HL-60 (cell line): ENCODE data around the gene C5orf58.

Experiments used
- DNase-seq, 2 experiments: peaks; one replicate each; pipeline ENCODE4 v3.0.0-alpha.2; 2010 to 2020; ENCODE audit warnings: low read depth in 1 of 2, low spot score in 1 of 2
- H3K27ac ChIP-seq: fragments of 250-450 bp; sonication (Bioruptor Pico); replicated peaks from 2 replicates; pipeline ENCODE4 v1.5.1; 2020; ENCODE audit warnings: mild to moderate bottlenecking, moderate library complexity
- H3K27me3 ChIP-seq: fragments of 250-450 bp; sonication (Bioruptor Pico); 2 replicates; pipeline ENCODE4 v1.5.1; 2021; ENCODE audit warnings: mild to moderate bottlenecking, moderate library complexity; ENCODE audit not compliant: insufficient read depth, poor library complexity, severe bottlenecking
- H3K4me3 ChIP-seq: replicated peaks from 2 replicates; pipeline ENCODE4 v1.5.1; 2011; ENCODE audit warnings: mild to moderate bottlenecking, control low read depth, low read length; ENCODE audit not compliant: insufficient read depth
- GABPA ChIP-seq: IDR thresholded peaks from 2 replicates; pipeline ENCODE4 v1.6.1; 2012; ENCODE audit warnings: low read depth
- POLR2AphosphoS5 ChIP-seq: IDR thresholded peaks from 2 replicates; pipeline ENCODE4 v1.6.1; 2012; ENCODE audit warnings: low read depth
- SPI1 ChIP-seq: IDR thresholded peaks from 2 replicates; pipeline ENCODE4 v1.6.1; 2012; ENCODE audit warnings: low read depth, mild to moderate bottlenecking, borderline replicate concordance
- TF ChIP-seq, protein P1 (sequence below): IDR thresholded peaks from one replicate; pipeline ENCODE4 v1.5.1; 2011; ENCODE audit warnings: low read length, control low read depth, inconsistent platforms; ENCODE audit not compliant: insufficient read depth
- TF ChIP-seq, protein P2 (sequence below): IDR thresholded peaks from 2 replicates; pipeline ENCODE4 v1.6.1; 2012; ENCODE audit warnings: low read depth; ENCODE audit not compliant: insufficient replicate concordance

Gene C5orf58

DNA sequence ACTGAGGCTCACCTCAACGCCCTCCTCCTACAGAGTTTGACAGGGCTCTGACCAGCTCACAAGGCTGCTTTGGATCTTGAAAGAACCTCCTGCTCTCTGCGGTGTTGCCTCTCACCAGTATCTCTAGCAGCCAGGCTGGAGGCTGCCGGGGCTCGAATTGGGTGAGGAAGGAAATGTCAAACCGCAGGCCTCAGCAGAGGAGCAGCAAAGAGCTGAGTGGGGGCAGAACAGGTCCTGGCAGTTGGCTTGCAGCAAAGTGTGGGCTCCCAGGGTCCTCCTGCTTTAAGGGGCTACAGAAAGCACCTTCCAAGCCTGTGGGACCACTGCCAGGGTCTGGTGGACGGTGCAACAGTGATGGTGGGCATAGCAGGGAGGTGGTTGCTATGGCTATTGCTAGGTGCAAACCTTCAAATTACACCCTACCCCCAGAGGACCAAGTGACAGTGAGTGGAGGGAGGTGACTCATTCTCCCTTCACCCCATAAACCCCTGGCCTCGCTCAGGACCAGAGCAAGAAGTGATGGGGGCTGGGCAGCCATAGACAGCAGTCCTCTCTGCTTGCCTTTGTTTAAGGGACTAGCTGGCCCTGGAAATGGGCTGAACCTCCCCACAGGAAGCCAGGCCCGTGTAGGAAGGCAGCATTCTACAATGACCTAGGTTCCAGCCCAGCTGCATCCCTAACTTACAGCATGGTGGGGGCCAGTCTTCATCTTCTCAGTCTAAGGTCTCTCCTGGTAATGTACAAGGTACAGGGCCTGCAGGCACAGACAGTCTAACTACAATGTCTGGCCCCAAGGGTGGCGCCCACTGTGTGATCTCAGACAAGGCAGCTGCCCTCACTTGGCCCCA, 46.0 kb downstream of the C5orf58 start:
- DNase-seq, result peak in 1 of 2 experiments; percentile 98
- Histone ChIP-seq H3K27me3 (no peaks in the 10 kb centered on the region), H3K4me3 (no peak overlapping the region), H3K27ac (peak overlapping the region; percentile 85)
- TF ChIP-seq, protein P1, sequence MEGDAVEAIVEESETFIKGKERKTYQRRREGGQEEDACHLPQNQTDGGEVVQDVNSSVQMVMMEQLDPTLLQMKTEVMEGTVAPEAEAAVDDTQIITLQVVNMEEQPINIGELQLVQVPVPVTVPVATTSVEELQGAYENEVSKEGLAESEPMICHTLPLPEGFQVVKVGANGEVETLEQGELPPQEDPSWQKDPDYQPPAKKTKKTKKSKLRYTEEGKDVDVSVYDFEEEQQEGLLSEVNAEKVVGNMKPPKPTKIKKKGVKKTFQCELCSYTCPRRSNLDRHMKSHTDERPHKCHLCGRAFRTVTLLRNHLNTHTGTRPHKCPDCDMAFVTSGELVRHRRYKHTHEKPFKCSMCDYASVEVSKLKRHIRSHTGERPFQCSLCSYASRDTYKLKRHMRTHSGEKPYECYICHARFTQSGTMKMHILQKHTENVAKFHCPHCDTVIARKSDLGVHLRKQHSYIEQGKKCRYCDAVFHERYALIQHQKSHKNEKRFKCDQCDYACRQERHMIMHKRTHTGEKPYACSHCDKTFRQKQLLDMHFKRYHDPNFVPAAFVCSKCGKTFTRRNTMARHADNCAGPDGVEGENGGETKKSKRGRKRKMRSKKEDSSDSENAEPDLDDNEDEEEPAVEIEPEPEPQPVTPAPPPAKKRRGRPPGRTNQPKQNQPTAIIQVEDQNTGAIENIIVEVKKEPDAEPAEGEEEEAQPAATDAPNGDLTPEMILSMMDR, result no peak
- TF ChIP-seq POLR2AphosphoS5 (peak; percentile 73), SPI1 (peak; percentile 75; the same call in 1 of the 2 replicates)

DNA sequence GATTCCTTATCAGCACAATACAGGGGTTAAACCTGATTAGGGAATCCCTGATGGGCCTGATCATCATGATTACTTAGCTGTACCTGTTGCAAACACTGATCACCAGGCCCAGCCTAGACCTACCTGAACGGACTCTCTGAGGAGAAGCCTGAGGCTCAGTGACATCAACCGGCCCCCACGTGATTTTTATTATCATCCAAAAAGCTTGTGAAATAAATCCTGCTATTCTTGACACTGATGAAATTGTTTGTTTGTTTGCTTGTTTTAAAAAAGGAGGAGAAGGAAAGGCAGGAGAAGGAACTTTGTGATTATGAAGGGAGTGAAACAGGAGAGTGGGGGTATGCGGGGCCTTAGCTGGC, 46.7 kb downstream of the C5orf58 start:
- TF ChIP-seq, protein P1, result no peak
- TF ChIP-seq GABPA (no peak), SPI1 (no peak), POLR2AphosphoS5 (no peak)
- TF ChIP-seq, protein P2, sequence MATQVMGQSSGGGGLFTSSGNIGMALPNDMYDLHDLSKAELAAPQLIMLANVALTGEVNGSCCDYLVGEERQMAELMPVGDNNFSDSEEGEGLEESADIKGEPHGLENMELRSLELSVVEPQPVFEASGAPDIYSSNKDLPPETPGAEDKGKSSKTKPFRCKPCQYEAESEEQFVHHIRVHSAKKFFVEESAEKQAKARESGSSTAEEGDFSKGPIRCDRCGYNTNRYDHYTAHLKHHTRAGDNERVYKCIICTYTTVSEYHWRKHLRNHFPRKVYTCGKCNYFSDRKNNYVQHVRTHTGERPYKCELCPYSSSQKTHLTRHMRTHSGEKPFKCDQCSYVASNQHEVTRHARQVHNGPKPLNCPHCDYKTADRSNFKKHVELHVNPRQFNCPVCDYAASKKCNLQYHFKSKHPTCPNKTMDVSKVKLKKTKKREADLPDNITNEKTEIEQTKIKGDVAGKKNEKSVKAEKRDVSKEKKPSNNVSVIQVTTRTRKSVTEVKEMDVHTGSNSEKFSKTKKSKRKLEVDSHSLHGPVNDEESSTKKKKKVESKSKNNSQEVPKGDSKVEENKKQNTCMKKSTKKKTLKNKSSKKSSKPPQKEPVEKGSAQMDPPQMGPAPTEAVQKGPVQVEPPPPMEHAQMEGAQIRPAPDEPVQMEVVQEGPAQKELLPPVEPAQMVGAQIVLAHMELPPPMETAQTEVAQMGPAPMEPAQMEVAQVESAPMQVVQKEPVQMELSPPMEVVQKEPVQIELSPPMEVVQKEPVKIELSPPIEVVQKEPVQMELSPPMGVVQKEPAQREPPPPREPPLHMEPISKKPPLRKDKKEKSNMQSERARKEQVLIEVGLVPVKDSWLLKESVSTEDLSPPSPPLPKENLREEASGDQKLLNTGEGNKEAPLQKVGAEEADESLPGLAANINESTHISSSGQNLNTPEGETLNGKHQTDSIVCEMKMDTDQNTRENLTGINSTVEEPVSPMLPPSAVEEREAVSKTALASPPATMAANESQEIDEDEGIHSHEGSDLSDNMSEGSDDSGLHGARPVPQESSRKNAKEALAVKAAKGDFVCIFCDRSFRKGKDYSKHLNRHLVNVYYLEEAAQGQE, result no peak
- peak overlapping the region; percentile 85 for H3K27ac ChIP-seq
- no peak for DNase-seq
- no peaks in the 10 kb centered on the region for H3K27me3 ChIP-seq
- no peak overlapping the region for H3K4me3 ChIP-seq

DNA sequence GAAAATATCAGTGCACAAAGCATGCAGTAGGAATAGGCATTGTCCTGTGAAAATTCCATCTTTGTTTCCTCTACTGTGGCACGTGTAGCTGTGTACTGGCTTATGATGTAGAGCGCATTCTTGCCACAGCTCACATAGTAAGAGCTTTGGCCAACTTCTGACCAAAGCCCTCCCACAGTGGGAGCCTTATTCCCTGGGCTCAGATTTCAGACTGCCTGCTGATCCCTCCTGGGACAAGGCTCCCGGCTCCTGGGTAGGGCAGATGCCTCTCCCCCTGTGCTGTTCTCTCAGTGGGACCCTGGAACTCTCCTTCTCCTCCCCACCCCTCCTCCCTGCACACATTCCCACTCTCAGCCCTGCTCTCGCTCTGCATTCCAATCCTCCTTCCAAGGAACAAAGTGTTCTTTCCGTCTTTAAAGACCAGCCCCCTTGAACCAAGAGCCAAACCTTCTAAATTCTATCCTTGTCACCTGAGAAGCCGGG, 47.3 kb downstream of the C5orf58 start:
- Histone ChIP-seq H3K27ac (peak overlapping the region; percentile 85), H3K4me3 (no peak overlapping the region), H3K27me3 (no peaks in the 10 kb centered on the region)
- no peak for TF ChIP-seq SPI1
- no peak for TF ChIP-seq GABPA
- TF ChIP-seq POLR2AphosphoS5, result no peak
- TF ChIP-seq, protein P1, result no peak
- TF ChIP-seq, protein P2, result no peak
- DNase-seq, result no peak
